H1 (cell line): Measurements from ENCODE around the gene SPRYD4. TPM values are rescaled to one million over a fixed set of nuclear protein-coding genes. Genes with fewer than 3 reads are reported as not detected.

Source experiments
- CTCF ChIA-PET: fragments of 300-600 bp; sonication (Branson Sonifier 250); formaldehyde crosslinking; loops from one replicate; lab custom pipeline; 2021; ENCODE audit not compliant: partially characterized antibody; lab: Charles Lee
- POLR2A ChIA-PET: fragments of 300-600 bp; sonication (Branson Sonifier 250); formaldehyde crosslinking; loops from one replicate; lab custom pipeline; 2021; ENCODE audit warnings: inconsistent platforms; ENCODE audit not compliant: partially characterized antibody; lab: Charles Lee
- DNase-seq, 2 experiments: peaks; one replicate each; pipeline versions ENCODE4 v3.0.0 to v3.0.0-alpha.2; 2010 to 2022; ENCODE audit warnings: low spot score in 2 of 2, low read depth in 1 of 2, mixed read lengths in 1 of 2
- FAIRE-seq: peaks from 2 replicates; lab custom pipeline; 2011; peaks lifted over from hg19 to GRCh38; lab: Jason Lieb, UNC
- H2AFZ ChIP-seq: 2 replicates; pipeline ENCODE4 v1.8.1; 2012; ENCODE audit warnings: low read length, inconsistent platforms
- H2AK5ac ChIP-seq: 2 replicates; pipeline ENCODE4 v1.6.1; 2013; ENCODE audit warnings: low read depth, low read length
- H2BK120ac ChIP-seq: replicated peaks from 2 replicates; pipeline ENCODE3; 2013; ENCODE audit warnings: low read depth, low read length, inconsistent platforms
- H2BK12ac ChIP-seq: 2 replicates; pipeline ENCODE4 v1.6.1; 2013; ENCODE audit warnings: low read depth, low read length
- H2BK15ac ChIP-seq: 2 replicates; pipeline ENCODE4 v1.6.1; 2013; ENCODE audit warnings: low read length
- H2BK20ac ChIP-seq: 2 replicates; pipeline ENCODE4 v1.6.1; 2013; ENCODE audit warnings: low read length
- H2BK5ac ChIP-seq: 2 replicates; pipeline ENCODE4 v1.6.1; 2013; ENCODE audit warnings: low read depth, low read length
- H3K14ac ChIP-seq: 2 replicates; pipeline ENCODE4 v1.6.1; 2013; ENCODE audit warnings: inconsistent platforms; ENCODE audit not compliant: insufficient read length
- H3K18ac ChIP-seq: 2 replicates; pipeline ENCODE4 v1.6.1; 2013; ENCODE audit warnings: low read length; ENCODE audit errors: extremely low read depth
- H3K23ac ChIP-seq: 2 replicates; pipeline ENCODE4 v1.6.1; 2013; ENCODE audit warnings: inconsistent platforms; ENCODE audit not compliant: insufficient read length
- H3K23me2 ChIP-seq: 2 replicates; pipeline ENCODE4 v1.6.1; 2013; ENCODE audit warnings: low read depth, low read length
- H3K27ac ChIP-seq: 2 replicates; pipeline ENCODE4 v1.6.1; 2011; ENCODE audit warnings: low read depth, low read length, inconsistent platforms
- H3K27me3 ChIP-seq, 4 experiments: replicated peaks in 1 of 4; 1 replicate in 1 of 4; 2 replicates in 3 of 4; pipeline versions ENCODE4 v1.6.1 to v1.8.1; 2011 to 2013; ENCODE audit warnings: low read length in 3 of 4, mild to moderate bottlenecking in 3 of 4, inconsistent platforms in 2 of 4, mixed read lengths in 2 of 4, moderate library complexity in 1 of 4; ENCODE audit not compliant: control insufficient read depth in 3 of 4, insufficient read depth in 3 of 4; ENCODE audit errors: extremely low read depth in 1 of 4
- H3K36me3 ChIP-seq, 4 experiments: 2 replicates each; pipeline versions ENCODE4 v1.6.1 to v1.8.1; 2011 to 2013; ENCODE audit warnings: mild to moderate bottlenecking in 4 of 4, low read length in 3 of 4, moderate library complexity in 2 of 4, control low read depth in 1 of 4, inconsistent platforms in 1 of 4; ENCODE audit not compliant: insufficient read depth in 4 of 4, control insufficient read depth in 2 of 4
- H3K4ac ChIP-seq: replicated peaks from 2 replicates; pipeline ENCODE3; 2013; ENCODE audit warnings: low read length, low read depth, mixed read lengths, inconsistent platforms; ENCODE audit not compliant: insufficient read length
- H3K4me1 ChIP-seq, 4 experiments: replicated peaks in 1 of 4; 1 replicate in 1 of 4; 2 replicates in 3 of 4; pipeline versions ENCODE4 v1.6.1 to v1.8.1; 2011 to 2013; ENCODE audit warnings: low read length in 3 of 4, inconsistent platforms in 2 of 4, mixed read lengths in 1 of 4; ENCODE audit not compliant: insufficient read depth in 4 of 4, control insufficient read depth in 3 of 4
- H3K4me2 ChIP-seq, 2 experiments: 2 replicates each; pipeline versions ENCODE4 v1.6.1 to v1.8.1; 2011 to 2013; ENCODE audit warnings: low read depth in 2 of 2, low read length in 2 of 2, control low read depth in 1 of 2, inconsistent platforms in 1 of 2, mild to moderate bottlenecking in 1 of 2; ENCODE audit not compliant: insufficient read depth in 1 of 2
- H3K4me3 ChIP-seq, 4 experiments: fragments of 200-600, 300-600 bp in 1 of 4; sonication (generic), shearing (Covaris generic), sonication (Bioruptor Twin) in 1 of 4; 2 replicates each; pipeline versions ENCODE4 v1.5.1 to v1.8.1; 2011 to 2016; ENCODE audit warnings: low read length in 4 of 4, low read depth in 3 of 4, control low read depth in 2 of 4, inconsistent platforms in 2 of 4, mild to moderate bottlenecking in 2 of 4, mixed read lengths in 1 of 4, moderate library complexity in 1 of 4; ENCODE audit not compliant: insufficient read depth in 2 of 4; ENCODE audit errors: extremely low read depth in 1 of 4
- H3K56ac ChIP-seq: replicated peaks from 2 replicates; pipeline ENCODE3; 2013; ENCODE audit warnings: low read depth, mild to moderate bottlenecking, mixed read lengths, low read length, inconsistent platforms; ENCODE audit not compliant: insufficient read length
- H3K79me1 ChIP-seq: 2 replicates; pipeline ENCODE4 v1.6.1; 2013; ENCODE audit warnings: low read depth, low read length, control low read depth
- H3K79me2 ChIP-seq, 2 experiments: 2 replicates each; pipeline versions ENCODE4 v1.6.1 to v1.8.1; 2012 to 2013; ENCODE audit warnings: low read length in 2 of 2, mild to moderate bottlenecking in 2 of 2, inconsistent platforms in 1 of 2; ENCODE audit not compliant: insufficient read depth in 2 of 2, control insufficient read depth in 1 of 2
- H3K9ac ChIP-seq, 4 experiments: replicated peaks in 1 of 4; 1 replicate in 1 of 4; 2 replicates in 3 of 4; pipeline versions ENCODE4 v1.6.1 to v1.8.1; 2011 to 2013; ENCODE audit warnings: low read depth in 3 of 4, low read length in 3 of 4, control low read depth in 2 of 4, mild to moderate bottlenecking in 2 of 4, moderate library complexity in 2 of 4, inconsistent platforms in 1 of 4; ENCODE audit errors: extremely low read depth in 1 of 4
- H3K9me3 ChIP-seq, 2 experiments: 2 replicates each; pipeline versions ENCODE4 v1.6.1 to v1.8.1; 2012 to 2013; ENCODE audit warnings: mild to moderate bottlenecking in 2 of 2, moderate library complexity in 2 of 2, control low read depth in 1 of 2, inconsistent platforms in 1 of 2, low read depth in 1 of 2, low read length in 1 of 2, mixed read lengths in 1 of 2; ENCODE audit not compliant: insufficient read depth in 2 of 2
- H4K20me1 ChIP-seq, 2 experiments: replicated peaks in 1 of 2; 2 replicates each; pipeline versions ENCODE3 to v1.8.1; 2011 to 2013; ENCODE audit warnings: inconsistent platforms in 2 of 2, low read length in 2 of 2, mild to moderate bottlenecking in 1 of 2; ENCODE audit not compliant: insufficient read depth in 2 of 2, control insufficient read depth in 1 of 2
- H4K5ac ChIP-seq: 2 replicates; pipeline ENCODE4 v1.6.1; 2013; ENCODE audit warnings: low read length, low read depth, mixed read lengths, inconsistent platforms; ENCODE audit not compliant: insufficient read length
- H4K8ac ChIP-seq: 2 replicates; pipeline ENCODE4 v1.8.0; 2013; ENCODE audit warnings: mild to moderate bottlenecking, moderate library complexity, low read length, inconsistent platforms; ENCODE audit not compliant: insufficient read depth; ENCODE audit errors: extremely low read depth
- H4K91ac ChIP-seq: replicated peaks from 2 replicates; pipeline ENCODE3; 2013; ENCODE audit warnings: low read length, mixed read lengths, inconsistent platforms; ENCODE audit not compliant: insufficient read length
- BRCA1 ChIP-seq: IDR thresholded peaks from 2 replicates; pipeline ENCODE4 v1.6.1; 2012; ENCODE audit warnings: low read depth, low read length, improper control_type of control experiment
- CREB1 ChIP-seq: IDR thresholded peaks from 2 replicates; pipeline ENCODE4 v1.6.1; 2012; ENCODE audit warnings: inconsistent platforms
- EGR1 ChIP-seq: IDR thresholded peaks from 2 replicates; pipeline ENCODE4 v1.6.1; 2011; ENCODE audit warnings: low read depth, low read length, borderline replicate concordance
- EZH2 ChIP-seq: fragments of 200-600 bp; sonication (generic); IDR thresholded peaks from 2 replicates; pipeline ENCODE4 v1.7.1; 2012; ENCODE audit warnings: low read depth, mild to moderate bottlenecking, moderate library complexity, low read length, inconsistent platforms; ENCODE audit not compliant: severe bottlenecking
- JUND ChIP-seq: IDR thresholded peaks from 2 replicates; pipeline ENCODE4 v1.6.1; 2011; ENCODE audit warnings: mild to moderate bottlenecking, improper control_type of control experiment, low read length
- KDM1A ChIP-seq: fragments of 200-600, 300-600 bp; sonication (generic); IDR thresholded peaks from 2 replicates; pipeline ENCODE4 v1.7.1; 2016; ENCODE audit warnings: mild to moderate bottlenecking, low read length, borderline replicate concordance
- PHF8 ChIP-seq: fragments of 200-600 bp; sonication (generic); conservative IDR thresholded peaks from 2 replicates; pipeline ENCODE4 v1.7.1; 2012; ENCODE audit warnings: low read depth, mild to moderate bottlenecking, inconsistent platforms, low read length, moderate library complexity
- POLR2AphosphoS5 ChIP-seq: IDR thresholded peaks from 2 replicates; pipeline ENCODE4 v1.6.1; 2011; ENCODE audit warnings: low read depth, low read length
- RAD21 ChIP-seq, 2 experiments: IDR thresholded peaks in 1 of 2; conservative IDR thresholded peaks in 1 of 2; 2 replicates each; pipeline ENCODE4 v1.6.1; 2011; ENCODE audit warnings: low read depth in 2 of 2, low read length in 2 of 2, improper control_type of control experiment in 1 of 2, inconsistent platforms in 1 of 2, mild to moderate bottlenecking in 1 of 2, moderate library complexity in 1 of 2
- RBBP5 ChIP-seq: IDR thresholded peaks from 2 replicates; pipeline ENCODE4 v1.7.1; 2012; ENCODE audit warnings: low read depth, mild to moderate bottlenecking, inconsistent platforms, low read length, moderate library complexity, borderline replicate concordance
- RFX5 ChIP-seq: IDR thresholded peaks from 2 replicates; pipeline ENCODE4 v1.6.1; 2011; ENCODE audit warnings: low read depth, low read length, improper control_type of control experiment, borderline replicate concordance
- RXRA ChIP-seq: IDR thresholded peaks from 2 replicates; pipeline ENCODE4 v1.6.1; 2011; ENCODE audit warnings: low read depth, mild to moderate bottlenecking, low read length, moderate library complexity; ENCODE audit not compliant: insufficient read depth
- SAP30 ChIP-seq: fragments of 300-600 bp; sonication (generic); IDR thresholded peaks from 2 replicates; pipeline ENCODE4 v1.7.1; 2012; ENCODE audit warnings: low read length, moderate library complexity, mild to moderate bottlenecking, inconsistent platforms; ENCODE audit not compliant: insufficient read depth, insufficient replicate concordance
- TAF1 ChIP-seq: IDR thresholded peaks from 2 replicates; pipeline ENCODE4 v1.6.1; 2011; ENCODE audit warnings: mild to moderate bottlenecking, low read depth, low read length
- WGBS, 2 experiments: shearing (Covaris generic) in 1 of 2; methylation state at CpG; one replicate each; pipeline versions ENCODE4 v1.1.6 to v1.1.7; 2013 to 2015; ENCODE audit warnings: low lambda C conversion rate in 2 of 2, mixed read lengths in 2 of 2, inconsistent platforms in 1 of 2, low coverage in 1 of 2, missing lambda C conversion rate in 1 of 2; ENCODE audit not compliant: insufficient replicate concordance in 2 of 2, insufficient coverage in 1 of 2, insufficient read length in 1 of 2; ENCODE audit errors: extremely low coverage in 1 of 2, missing lambda C conversion rate in 1 of 2; 5-methylcytosine and 5-hydroxymethylcytosine counted together
- polyA plus RNA-seq, 7 experiments: library from polyadenylated mRNA; depleted of rRNA in 3 of 7; stranded (reverse) in 5 of 7; unstranded in 2 of 7; fragments of >200 nt in 5 of 7; fragments of 200-250 nt in 2 of 7; gene quantifications; 1 replicate in 5 of 7; 2 replicates in 1 of 7; 4 replicates in 1 of 7; pipeline versions ENCODE4 v1.2.1 to v1.2.3, GENCODE V29; 2011 to 2013; ENCODE audit warnings: missing spikeins in 2 of 7, mixed read lengths in 2 of 7
- total RNA-seq: library from RNA; stranded (reverse); fragmentation: NEBNext Ultra II Directional; extraction: Animal tissue kit (Norgen Biotek cat#: 25700); gene quantifications from 2 replicates; pipeline ENCODE4 v1.2.1, GENCODE V29; 2021

SPRYD4 gene
- total and polyA plus RNA-seq, 2 of the 8 experiments (the other 6 are each of a cell fraction or from before 2014, with no cell fraction given) = 4.3 to 5.3 TPM

DNA sequence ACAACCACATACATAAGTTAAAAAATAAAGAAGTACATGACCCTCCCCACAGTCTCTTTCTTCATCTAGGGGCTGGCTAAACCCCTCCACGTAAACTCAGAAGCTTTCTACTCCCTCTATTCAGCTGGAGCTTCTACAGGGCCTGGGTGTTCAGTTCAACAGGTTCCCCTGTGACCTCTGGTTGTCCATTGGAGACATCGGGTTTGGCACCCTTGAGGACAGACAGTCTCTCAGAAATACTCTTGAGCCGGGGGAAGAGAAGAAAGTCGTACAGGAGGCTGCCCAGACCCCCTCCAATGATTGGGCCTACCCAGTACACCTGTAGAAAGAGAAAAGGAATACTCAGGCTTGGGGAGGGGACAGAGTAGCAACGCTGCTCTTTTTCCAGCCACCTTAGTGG lies 17.2 kb upstream of the SPRYD4 start:
- no peaks in the 10 kb centered on the region; a peak in 1 of 8 replicates for H3K36me3 ChIP-seq
- no peaks in the 10 kb centered on the region for H3K9me3 ChIP-seq
- DNase-seq (no peak), FAIRE-seq (no peak)
- no peak overlapping the region for H3K4ac ChIP-seq
- no peak overlapping the region for H3K18ac ChIP-seq
- peaks cover 3 to 6% (median 5%) of the 10 kb centered on the region in 4 experiments; a peak in 5 of 7 replicates for H3K4me1 ChIP-seq
- ChIA-PET POLR2A (interaction anchor here (1.2 to 7.3 kb wide), 7 partner anchors 10 to 237 kb away, joined by 3 to 74 read pairs (median 4); partner anchors contain the start of genes CNPY2 and PTGES3), CTCF (interaction anchor here (0.8 to 12.4 kb wide), 4 partner anchors 10 to 19 kb away, joined by 3 to 124 read pairs (median 4); partner anchors contain the start of gene SPRYD4)
- H3K27ac ChIP-seq = no peak overlapping the region
- peak overlapping the region in 1 of 2 experiments; percentile 88; a peak in 1 of 4 replicates for H3K4me2 ChIP-seq
- H3K23me2 ChIP-seq = no peaks in the 10 kb centered on the region; the same call in 1 of the 2 replicates
- H2AK5ac ChIP-seq = 0 out of 2 replicates have a peak overlapping the region, but pooled peaks have one; percentile 49
- no peak overlapping the region for H3K4me3 ChIP-seq
- H2BK12ac ChIP-seq = no peak overlapping the region
- H4K5ac ChIP-seq = no peak overlapping the region
- H2BK5ac ChIP-seq = no peak overlapping the region
- H3K56ac ChIP-seq = no peak overlapping the region
- WGBS, 2 experiments = 70% methylated on average over 5 of the region's 5 CpGs; no CpG with 5 or more reads in 1 of the 2 experiments
- no peak overlapping the region for H2BK20ac ChIP-seq
- no peak overlapping the region for H2BK15ac ChIP-seq
- H3K9ac ChIP-seq = no peak overlapping the region
- H2BK120ac ChIP-seq = no peak overlapping the region
- H3K14ac ChIP-seq = no peak overlapping the region
- H4K91ac ChIP-seq = no peak overlapping the region
- H4K8ac ChIP-seq = no peak overlapping the region
- peaks cover 0 to 11% of the 10 kb centered on the region in 2 experiments; a peak in 3 of 4 replicates for H3K79me2 ChIP-seq
- H3K23ac ChIP-seq = no peak overlapping the region
- H3K27me3 ChIP-seq = no peaks in the 10 kb centered on the region
- no peaks in the 10 kb centered on the region for H4K20me1 ChIP-seq
- no peaks in the 10 kb centered on the region for H3K79me1 ChIP-seq
- H2AFZ ChIP-seq = peak overlapping the region; percentile 98; the same call in 1 of the 2 replicates
- TF ChIP-seq KDM1A (no peak), BRCA1 (no peak), RXRA (no peak), PHF8 (no peak), EZH2 (no peak), SAP30 (no peak), RFX5 (no peak), JUND (no peak), POLR2AphosphoS5 (no peak), CREB1 (no peak), RAD21 (IDR thresholded peaks at IDR 0.05 in 1 of 2, conservative IDR thresholded peaks at IDR 0.05 in 1 of 2; ENCODE audit: low read depth in 2 of 2, low read length in 2 of 2) (no peak), EGR1 (no peak), TAF1 (no peak), RBBP5 (no peak)
